Measurements from ENCODE around the gene DIAPH3.
A peak's percentile ranks its signal among the peaks of the same experiment; 100 is the strongest.

DIAPH3 gene

DNA sequence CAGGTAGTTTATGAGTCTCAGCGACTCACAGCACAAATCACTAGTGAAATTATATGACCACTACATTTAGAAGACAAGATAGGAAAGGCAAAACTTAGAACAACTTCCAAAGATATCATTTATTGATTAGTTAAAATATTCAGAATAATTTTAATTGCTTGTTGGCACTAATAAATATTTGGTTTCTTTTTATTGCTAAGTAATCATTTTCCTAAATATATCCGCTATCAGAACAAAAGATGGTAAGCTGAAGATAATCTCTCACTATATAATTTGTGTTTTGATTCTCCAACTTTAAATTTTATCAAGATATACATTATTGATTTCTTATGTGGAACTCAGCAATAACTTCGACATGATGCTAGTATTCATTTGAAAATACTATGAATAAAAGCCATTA is 248.5 kb downstream of the DIAPH3 start:
- no peak overlapping the region for H3K9ac ChIP-seq (ENCODE audit: low read depth, low read length, poor library complexity, severe bottlenecking)
- no peak overlapping the region for H3K4me3 ChIP-seq (ENCODE audit: low read length, poor library complexity, severe bottlenecking)
- no peaks in the 10 kb centered on the region for H3K27me3 ChIP-seq (ENCODE audit: insufficient read depth, low read length, poor library complexity, severe bottlenecking)
- no peak overlapping the region for H2AFZ ChIP-seq (ENCODE audit: low read length)
- no peaks in the 10 kb centered on the region for H3F3A ChIP-seq (ENCODE audit: low read depth)
- H3K79me2 ChIP-seq (ENCODE audit: insufficient read depth, low read length) = 0 out of 2 replicates have a peak, but pooled peaks cover 5% of the 10 kb centered on the region
- H3K9me2 ChIP-seq (replicated peaks; ENCODE audit: low read depth, low read length) = no peaks in the 10 kb centered on the region
- H3K36me3 ChIP-seq (ENCODE audit: insufficient read depth, low read length) = peaks cover 4% of the 10 kb centered on the region; the same call in 1 of the 2 replicates
- no peak overlapping the region for H3K4me2 ChIP-seq (ENCODE audit: low read depth, low read length, poor library complexity, severe bottlenecking)
- H4K20me1 ChIP-seq (ENCODE audit: insufficient read depth, low read length, poor library complexity, severe bottlenecking) = no peaks in the 10 kb centered on the region
- H3K4me1 ChIP-seq (ENCODE audit: insufficient read depth, low read length, poor library complexity, severe bottlenecking) = peaks cover 14% of the 10 kb centered on the region
- no peak for TF ChIP-seq EZH2phosphoT487 (IDR thresholded peaks at IDR 0.05; ENCODE audit: borderline replicate concordance)
- TF ChIP-seq, protein P1, sequence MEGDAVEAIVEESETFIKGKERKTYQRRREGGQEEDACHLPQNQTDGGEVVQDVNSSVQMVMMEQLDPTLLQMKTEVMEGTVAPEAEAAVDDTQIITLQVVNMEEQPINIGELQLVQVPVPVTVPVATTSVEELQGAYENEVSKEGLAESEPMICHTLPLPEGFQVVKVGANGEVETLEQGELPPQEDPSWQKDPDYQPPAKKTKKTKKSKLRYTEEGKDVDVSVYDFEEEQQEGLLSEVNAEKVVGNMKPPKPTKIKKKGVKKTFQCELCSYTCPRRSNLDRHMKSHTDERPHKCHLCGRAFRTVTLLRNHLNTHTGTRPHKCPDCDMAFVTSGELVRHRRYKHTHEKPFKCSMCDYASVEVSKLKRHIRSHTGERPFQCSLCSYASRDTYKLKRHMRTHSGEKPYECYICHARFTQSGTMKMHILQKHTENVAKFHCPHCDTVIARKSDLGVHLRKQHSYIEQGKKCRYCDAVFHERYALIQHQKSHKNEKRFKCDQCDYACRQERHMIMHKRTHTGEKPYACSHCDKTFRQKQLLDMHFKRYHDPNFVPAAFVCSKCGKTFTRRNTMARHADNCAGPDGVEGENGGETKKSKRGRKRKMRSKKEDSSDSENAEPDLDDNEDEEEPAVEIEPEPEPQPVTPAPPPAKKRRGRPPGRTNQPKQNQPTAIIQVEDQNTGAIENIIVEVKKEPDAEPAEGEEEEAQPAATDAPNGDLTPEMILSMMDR (conservative IDR thresholded peaks at IDR 0.05; ENCODE audit: low read length) = no peak
- H3K9me3 ChIP-seq (ENCODE audit: insufficient read depth, low read depth, low read length) = no peaks in the 10 kb centered on the region

DNA sequence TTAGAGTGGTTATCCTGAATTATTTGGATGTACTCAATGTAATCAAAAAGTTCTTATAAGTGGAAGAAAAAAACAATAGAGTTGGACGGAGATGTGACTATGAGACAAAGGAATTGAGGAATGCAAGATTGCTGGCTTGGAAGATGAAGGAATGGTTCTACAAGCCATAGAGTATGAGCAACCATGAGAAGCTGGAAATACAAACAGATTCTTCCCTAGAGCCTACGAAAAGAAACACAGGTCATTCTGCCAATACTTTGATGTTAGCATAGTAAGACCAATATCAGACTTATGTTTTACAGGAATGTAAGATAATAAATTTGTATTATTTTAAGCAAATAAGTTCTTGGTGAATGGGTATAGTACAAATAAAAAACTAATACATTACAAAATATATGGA is 249.2 kb downstream of the DIAPH3 start:
- Histone ChIP-seq H2AFZ (ENCODE audit: low read length) (no peak overlapping the region), H3K4me2 (ENCODE audit: low read depth, low read length, poor library complexity, severe bottlenecking) (no peak overlapping the region), H3K9me3 (ENCODE audit: insufficient read depth, low read depth, low read length) (no peaks in the 10 kb centered on the region), H3K4me1 (ENCODE audit: insufficient read depth, low read length, poor library complexity, severe bottlenecking) (peaks cover 14% of the 10 kb centered on the region), H3K9ac (ENCODE audit: low read depth, low read length, poor library complexity, severe bottlenecking) (no peak overlapping the region), H3K4me3 (ENCODE audit: low read length, poor library complexity, severe bottlenecking) (no peak overlapping the region), H3K27me3 (ENCODE audit: insufficient read depth, low read length, poor library complexity, severe bottlenecking) (no peaks in the 10 kb centered on the region), H4K20me1 (ENCODE audit: insufficient read depth, low read length, poor library complexity, severe bottlenecking) (no peaks in the 10 kb centered on the region), H3F3A (ENCODE audit: low read depth) (no peaks in the 10 kb centered on the region), H3K79me2 (ENCODE audit: insufficient read depth, low read length) (0 out of 2 replicates have a peak, but pooled peaks cover 5% of the 10 kb centered on the region), H3K9me2 (replicated peaks; ENCODE audit: low read depth, low read length) (no peaks in the 10 kb centered on the region), H3K36me3 (ENCODE audit: insufficient read depth, low read length) (peaks cover 4% of the 10 kb centered on the region; the same call in 1 of the 2 replicates)
- TF ChIP-seq, protein P1 (conservative IDR thresholded peaks at IDR 0.05; ENCODE audit: low read length) = no peak
- no peak for TF ChIP-seq EZH2phosphoT487 (IDR thresholded peaks at IDR 0.05; ENCODE audit: borderline replicate concordance)

DNA sequence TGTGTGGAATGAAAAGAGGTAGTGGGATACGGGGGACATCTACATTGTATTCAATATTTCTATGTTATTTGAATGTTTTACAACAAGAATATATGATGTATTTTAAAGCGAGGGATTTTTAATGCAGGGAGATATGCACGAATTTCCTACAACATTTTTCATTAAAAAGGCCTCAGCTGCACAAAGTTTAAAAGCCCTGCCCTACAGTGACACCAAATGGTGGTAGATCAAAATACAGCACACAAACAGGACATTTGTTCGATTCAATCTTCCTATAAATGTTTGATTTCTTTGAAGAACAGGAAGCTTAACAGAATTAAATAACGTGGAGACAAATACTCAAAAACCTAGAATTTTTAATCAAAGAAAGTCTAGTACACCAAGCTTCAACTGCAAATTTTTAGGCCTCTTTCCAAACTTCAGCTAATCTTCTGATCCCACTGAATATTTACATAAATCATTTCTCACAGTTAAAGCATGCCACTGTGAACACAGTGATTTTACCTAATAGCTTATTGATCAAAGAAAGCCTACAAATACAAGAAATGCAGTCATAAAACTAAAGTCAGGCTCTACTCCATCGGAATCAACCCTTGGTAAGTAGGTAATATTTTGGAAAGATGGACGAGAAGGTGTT is 257.2 kb downstream of the DIAPH3 start:
- H3K79me2 ChIP-seq (ENCODE audit: insufficient read depth, low read length) = no peaks in the 10 kb centered on the region
- no peaks in the 10 kb centered on the region for H4K20me1 ChIP-seq (ENCODE audit: insufficient read depth, low read length, poor library complexity, severe bottlenecking)
- no peaks in the 10 kb centered on the region for H3K27me3 ChIP-seq (ENCODE audit: insufficient read depth, low read length, poor library complexity, severe bottlenecking)
- no peaks in the 10 kb centered on the region for H3K9me2 ChIP-seq (replicated peaks; ENCODE audit: low read depth, low read length)
- H3K9ac ChIP-seq (ENCODE audit: low read depth, low read length, poor library complexity, severe bottlenecking) = no peak overlapping the region
- H3K36me3 ChIP-seq (ENCODE audit: insufficient read depth, low read length) = no peaks in the 10 kb centered on the region
- H2AFZ ChIP-seq (ENCODE audit: low read length) = no peak overlapping the region
- H3K4me3 ChIP-seq (ENCODE audit: low read length, poor library complexity, severe bottlenecking) = no peak overlapping the region
- TF ChIP-seq, protein P1 (conservative IDR thresholded peaks at IDR 0.05; ENCODE audit: low read length) = peak; percentile 86
- TF ChIP-seq EZH2phosphoT487 (IDR thresholded peaks at IDR 0.05; ENCODE audit: borderline replicate concordance) = no peak
- peaks cover 2% of the 10 kb centered on the region; the same call in 1 of the 2 replicates for H3F3A ChIP-seq (ENCODE audit: low read depth)
- H3K9me3 ChIP-seq (ENCODE audit: insufficient read depth, low read depth, low read length) = no peaks in the 10 kb centered on the region
- no peak overlapping the region for H3K4me2 ChIP-seq (ENCODE audit: low read depth, low read length, poor library complexity, severe bottlenecking)
- H3K4me1 ChIP-seq (ENCODE audit: insufficient read depth, low read length, poor library complexity, severe bottlenecking) = peaks cover 29% of the 10 kb centered on the region
